Glutamatergic neuron (in vitro differentiated cells): ENCODE results near the gene STXBP1. TPM values are rescaled to one million over a fixed set of nuclear protein-coding genes. Genes with fewer than 3 reads are reported as not detected.

ENCODE experiments used
- DNase-seq: peaks from one replicate; pipeline ENCODE4 v3.0.0; 2022
- H3K27ac Mint-ChIP-seq: one replicate; pipeline ENCODE4 v1.8.0; 2020; ENCODE audit warnings: mild to moderate bottlenecking, mixed read lengths, inconsistent platforms; ENCODE audit not compliant: unreplicated experiment
- H3K27me3 Mint-ChIP-seq: one replicate; pipeline ENCODE4 v1.8.0; 2020; ENCODE audit warnings: mild to moderate bottlenecking, moderate library complexity, mixed read lengths, inconsistent platforms; ENCODE audit not compliant: unreplicated experiment
- H3K36me3 Mint-ChIP-seq: one replicate; pipeline ENCODE4 v1.8.0; 2020; ENCODE audit warnings: mild to moderate bottlenecking, mixed read lengths, inconsistent platforms; ENCODE audit not compliant: unreplicated experiment
- H3K4me1 Mint-ChIP-seq: one replicate; pipeline ENCODE4 v1.8.0; 2020; ENCODE audit warnings: mild to moderate bottlenecking, low read depth, mixed read lengths, inconsistent platforms; ENCODE audit not compliant: unreplicated experiment
- H3K4me3 Mint-ChIP-seq: one replicate; pipeline ENCODE4 v1.8.0; 2020; ENCODE audit warnings: mild to moderate bottlenecking, mixed read lengths, inconsistent platforms; ENCODE audit not compliant: unreplicated experiment
- H3K9me3 Mint-ChIP-seq: one replicate; pipeline ENCODE4 v1.8.0; 2020; ENCODE audit warnings: mild to moderate bottlenecking, moderate library complexity, mixed read lengths, inconsistent platforms; ENCODE audit not compliant: unreplicated experiment
- CTCF ChIP-seq: fragments of 200-600 bp; sonication (generic); IDR thresholded peaks from one replicate; pipeline ENCODE4 v1.5.0; 2021; ENCODE audit not compliant: partially characterized antibody, unreplicated experiment
- total RNA-seq: library from RNA; stranded (reverse); fragmentation: NEBNext Ultra II Directional; extraction: Animal tissue kit (Norgen Biotek cat#: 25700); gene quantifications from one replicate; pipeline ENCODE4 v1.2.1, GENCODE V29; 2021; ENCODE audit not compliant: unreplicated experiment

Gene STXBP1
- total RNA-seq, 1 donor from 2014 or later = 402 TPM

- H3K27ac Mint-ChIP-seq = peak overlapping the region; percentile 43
- H3K27me3 Mint-ChIP-seq = peaks cover 6% of the 10 kb centered on the region
- peaks cover 4% of the 10 kb centered on the region for H3K4me1 Mint-ChIP-seq
- TF ChIP-seq CTCF = no peak
- DNase-seq = no peak
- peak overlapping the region; percentile 67 for H3K4me3 Mint-ChIP-seq
- H3K36me3 Mint-ChIP-seq = peaks cover 5% of the 10 kb centered on the region
- H3K9me3 Mint-ChIP-seq = peaks cover 2% of the 10 kb centered on the region
Observed at GRCh38 chr9:127734247-127734746, 122.2 kb downstream of the STXBP1 start.

- H3K4me3 Mint-ChIP-seq = peak within 1 kb of the TSS; percentile 90
- peaks cover 6% of the 10 kb centered on the region for H3K27me3 Mint-ChIP-seq
- peaks cover 2% of the 10 kb centered on the region for H3K9me3 Mint-ChIP-seq
- peaks cover 4% of the 10 kb centered on the region for H3K4me1 Mint-ChIP-seq
- peak within 1 kb of the TSS; percentile 68 for H3K27ac Mint-ChIP-seq
- peak; percentile 99 for DNase-seq
- peaks cover 5% of the 10 kb centered on the region for H3K36me3 Mint-ChIP-seq
- TF ChIP-seq CTCF = peak; percentile 92
Observed at GRCh38 chr9:127734747-127735529, 122.9 kb downstream of the STXBP1 start, which contains the start of gene TOR2A. TSS of gene TOR2A (minus strand) at chr9:127735294. CDS start at chr9:127735270, 24 bp downstream.

- peaks cover 5% of the 10 kb centered on the region for H3K36me3 Mint-ChIP-seq
Observed at GRCh38 chr9:127735530-127736185, 123.6 kb downstream of the STXBP1 start.

GRCh38 chr9:127738666-127739065, 126.6 kb downstream of the STXBP1 start:
- H3K4me1 Mint-ChIP-seq = peaks cover 15% of the 10 kb centered on the region
- H3K36me3 Mint-ChIP-seq = peaks cover 5% of the 10 kb centered on the region
- DNase-seq = no peak
- no peak for TF ChIP-seq CTCF
- peaks cover 3% of the 10 kb centered on the region for H3K9me3 Mint-ChIP-seq
- no peak overlapping the region for H3K4me3 Mint-ChIP-seq
- peaks cover 8% of the 10 kb centered on the region for H3K27me3 Mint-ChIP-seq
- no peak overlapping the region for H3K27ac Mint-ChIP-seq

More at GRCh38 chr9:127735530-127736185, 123.6 kb downstream of the STXBP1 start:
- Mint-ChIP-seq H3K27me3 (peaks cover 6% of the 10 kb centered on the region), H3K9me3 (peaks cover under 1% of the 10 kb centered on the region), H3K27ac (peak overlapping the region; percentile 68), H3K4me3 (peak overlapping the region; percentile 90), H3K4me1 (peaks cover 4% of the 10 kb centered on the region)
- DNase-seq = no peak
- TF ChIP-seq CTCF = no peak
